CD14-positive monocyte (primary cell): ENCODE measurements around the gene SRF. TPM values are rescaled to one million over a fixed set of nuclear protein-coding genes. Genes with fewer than 3 reads are reported as not detected.

ENCODE experiments used
- DNase-seq, 3 donors: peaks; one replicate each; pipeline ENCODE4 v3.0.0-alpha.2; 2011 to 2022
- H2AFZ ChIP-seq: 2 replicates; pipeline ENCODE4 v1.6.0; 2012; ENCODE audit warnings: mild to moderate bottlenecking, low read depth, low read length, inconsistent platforms; ENCODE audit not compliant: insufficient read depth, poor library complexity, severe bottlenecking
- H3K27ac ChIP-seq, 2 donors: 1 replicate in 1 of 2; 2 replicates in 1 of 2; pipeline ENCODE4 v1.5.1; 2012 to 2013; ENCODE audit warnings: low read length in 2 of 2, control low read depth in 1 of 2, inconsistent platforms in 1 of 2, low read depth in 1 of 2, mild to moderate bottlenecking in 1 of 2
- H3K27me3 ChIP-seq, 2 donors: one replicate each; pipeline versions ENCODE4 v1.6.0 to v1.6.1; 2011 to 2013; ENCODE audit warnings: low read length in 2 of 2; ENCODE audit not compliant: control insufficient read depth in 2 of 2, insufficient read depth in 2 of 2
- H3K36me3 ChIP-seq, 2 donors: replicated peaks in 1 of 2; 1 replicate in 1 of 2; 2 replicates in 1 of 2; pipeline versions ENCODE4 v1.5.1 to v1.6.1; 2012 to 2013; ENCODE audit warnings: low read length in 2 of 2, control low read depth in 1 of 2, inconsistent platforms in 1 of 2, mild to moderate bottlenecking in 1 of 2; ENCODE audit not compliant: insufficient read depth in 2 of 2, control insufficient read depth in 1 of 2
- H3K4me1 ChIP-seq, 2 donors: 1 replicate in 1 of 2; 2 replicates in 1 of 2; pipeline versions ENCODE4 v1.5.1 to v1.6.1; 2012 to 2013; ENCODE audit warnings: low read length in 2 of 2, control low read depth in 1 of 2, inconsistent platforms in 1 of 2, mild to moderate bottlenecking in 1 of 2, moderate library complexity in 1 of 2; ENCODE audit not compliant: insufficient read depth in 2 of 2, control insufficient read depth in 1 of 2
- H3K4me2 ChIP-seq: replicated peaks from 2 replicates; pipeline ENCODE3; 2012; ENCODE audit warnings: low read length, moderate library complexity, mild to moderate bottlenecking; ENCODE audit not compliant: poor library complexity, severe bottlenecking; ENCODE audit errors: extremely low read depth
- H3K4me3 ChIP-seq, 3 experiments: fragments of 200-600 bp in 1 of 3; sonication (generic) in 1 of 3; replicated peaks in 1 of 3; 1 replicate in 2 of 3; 2 replicates in 1 of 3; pipeline ENCODE4 v1.5.1; 2011 to 2013; ENCODE audit warnings: low read length in 3 of 3, mild to moderate bottlenecking in 3 of 3, control low read depth in 2 of 3, low read depth in 2 of 3, inconsistent platforms in 1 of 3, moderate library complexity in 1 of 3
- H3K79me2 ChIP-seq: 2 replicates; pipeline ENCODE4 v1.6.0; 2012; ENCODE audit warnings: mild to moderate bottlenecking, control low read depth, inconsistent platforms, low read length, moderate library complexity; ENCODE audit not compliant: insufficient read depth
- H3K9ac ChIP-seq: 2 replicates; pipeline ENCODE4 v1.6.0; 2017; ENCODE audit warnings: low read length, mild to moderate bottlenecking; ENCODE audit not compliant: insufficient read depth, poor library complexity, severe bottlenecking
- H3K9me3 ChIP-seq, 2 donors: replicated peaks in 1 of 2; 1 replicate in 1 of 2; 2 replicates in 1 of 2; pipeline versions ENCODE4 v1.5.1 to v1.6.1; 2012 to 2013; ENCODE audit warnings: low read length in 2 of 2, control low read depth in 1 of 2; ENCODE audit not compliant: control insufficient read depth in 1 of 2, insufficient read depth in 1 of 2
- H4K20me1 ChIP-seq: 2 replicates; pipeline ENCODE4 v1.6.0; 2012; ENCODE audit warnings: mild to moderate bottlenecking, low read length, control low read depth, moderate library complexity; ENCODE audit not compliant: insufficient read depth
- H3K27ac Mint-ChIP-seq, 7 donors: one replicate each; pipeline ENCODE4 v1.8.0; 2020; ENCODE audit warnings: mild to moderate bottlenecking in 7 of 7, mixed read lengths in 7 of 7, moderate library complexity in 6 of 7, inconsistent platforms in 2 of 7
- H3K27me3 Mint-ChIP-seq, 3 donors: one replicate each; pipeline ENCODE4 v1.8.0; 2021 to 2022; ENCODE audit warnings: low read depth in 3 of 3, mild to moderate bottlenecking in 3 of 3, mixed read lengths in 3 of 3, moderate library complexity in 3 of 3, inconsistent platforms in 1 of 3
- H3K36me3 Mint-ChIP-seq, 2 donors: one replicate each; pipeline ENCODE4 v1.8.0; 2020; ENCODE audit warnings: mixed read lengths in 2 of 2, inconsistent platforms in 1 of 2, mild to moderate bottlenecking in 1 of 2
- H3K4me1 Mint-ChIP-seq: one replicate; pipeline ENCODE4 v1.8.0; 2020; ENCODE audit warnings: mild to moderate bottlenecking, mixed read lengths
- H3K4me3 Mint-ChIP-seq, 2 donors: one replicate each; pipeline ENCODE4 v1.8.0; 2020; ENCODE audit warnings: mild to moderate bottlenecking in 2 of 2, mixed read lengths in 2 of 2, moderate library complexity in 1 of 2
- H3K9me3 Mint-ChIP-seq, 7 donors: one replicate each; pipeline ENCODE4 v1.8.0; 2020 to 2022; ENCODE audit warnings: mixed read lengths in 7 of 7, mild to moderate bottlenecking in 6 of 7, moderate library complexity in 6 of 7, inconsistent platforms in 2 of 7
- WGBS: methylation state at CpG from one replicate; pipeline ENCODE4 v1.1.5; 2013; ENCODE audit warnings: missing lambda C conversion rate; ENCODE audit not compliant: insufficient coverage; 5-methylcytosine and 5-hydroxymethylcytosine counted together
- intact Hi-C, 2 donors: fragments of 100-400 bp; cut with micrococcal nuclease; formaldehyde crosslinking; loops; one replicate each; pipeline versions ENCODE4 v1.15.0 to v1.15.1; 2023
- polyA plus RNA-seq, 3 donors: library from polyadenylated mRNA; depleted of rRNA in 1 of 3; unstranded in 2 of 3; stranded (reverse) in 1 of 3; fragments of 300-500 nt in 2 of 3; fragments of >200 nt in 1 of 3; fragmentation: Illumina TruSeq in 2 of 3; gene quantifications; 1 replicate in 2 of 3; 2 replicates in 1 of 3; pipeline ENCODE4 v1.2.3, GENCODE V29; 2012 to 2021
- TF ChIP-seq, protein P1 (sequence below): fragments of 200-600 bp; IDR thresholded peaks from one replicate; pipeline ENCODE4 v1.8.0; 2022; ENCODE audit warnings: antibody characterized with exemption, mild to moderate bottlenecking

SRF gene
- polyA plus RNA-seq, 3 donors, result 3.6 to 26.9 (median 3.8) TPM

DNA sequence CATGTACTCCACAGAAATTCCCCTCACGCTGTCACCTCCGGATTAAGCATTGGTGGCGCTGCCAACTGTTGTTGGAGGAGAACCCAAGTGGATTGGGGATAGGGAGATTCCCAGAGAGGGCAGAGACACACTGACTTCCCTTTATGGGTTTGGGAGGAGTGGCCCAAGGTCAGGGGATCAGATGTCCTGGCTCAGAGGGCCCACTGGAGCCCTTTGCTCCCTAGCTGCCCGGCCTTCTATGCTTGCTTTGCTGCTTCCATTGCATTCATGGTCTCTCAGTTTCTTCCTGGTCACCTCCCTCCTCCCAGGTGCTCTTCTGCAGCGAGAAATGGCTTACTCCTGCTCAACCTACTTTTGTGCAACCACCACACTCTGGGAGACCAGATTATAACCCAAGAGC is 25.3 kb downstream of the SRF start:
- no peaks in the 10 kb centered on the region for H3K9me3 Mint-ChIP-seq
- H3K4me3 Mint-ChIP-seq, result no peak overlapping the region
- WGBS, result 96% methylated on average over 4 of the region's 5 CpGs
- no peaks in the 10 kb centered on the region for H3K4me1 ChIP-seq
- no peaks in the 10 kb centered on the region for H4K20me1 ChIP-seq
- no peaks in the 10 kb centered on the region for H3K4me1 Mint-ChIP-seq
- no peaks in the 10 kb centered on the region for H3K27me3 Mint-ChIP-seq
- no peak overlapping the region for H2AFZ ChIP-seq
- H3K9me3 ChIP-seq, result no peaks in the 10 kb centered on the region
- no peaks in the 10 kb centered on the region for H3K79me2 ChIP-seq
- H3K4me2 ChIP-seq, result no peak overlapping the region
- intact Hi-C loops, result no loop called here
- H3K4me3 ChIP-seq, result no peak overlapping the region
- no peak for DNase-seq
- no peaks in the 10 kb centered on the region for H3K27me3 ChIP-seq
- H3K9ac ChIP-seq, result no peak overlapping the region
- peaks cover 71 to 87% of the 10 kb centered on the region in 2 donors for H3K36me3 Mint-ChIP-seq
- H3K36me3 ChIP-seq, result peaks cover 77 to 93% of the 10 kb centered on the region in 2 donors
- H3K27ac ChIP-seq, result no peak overlapping the region
- H3K27ac Mint-ChIP-seq, result no peak overlapping the region
- TF ChIP-seq, protein P1, sequence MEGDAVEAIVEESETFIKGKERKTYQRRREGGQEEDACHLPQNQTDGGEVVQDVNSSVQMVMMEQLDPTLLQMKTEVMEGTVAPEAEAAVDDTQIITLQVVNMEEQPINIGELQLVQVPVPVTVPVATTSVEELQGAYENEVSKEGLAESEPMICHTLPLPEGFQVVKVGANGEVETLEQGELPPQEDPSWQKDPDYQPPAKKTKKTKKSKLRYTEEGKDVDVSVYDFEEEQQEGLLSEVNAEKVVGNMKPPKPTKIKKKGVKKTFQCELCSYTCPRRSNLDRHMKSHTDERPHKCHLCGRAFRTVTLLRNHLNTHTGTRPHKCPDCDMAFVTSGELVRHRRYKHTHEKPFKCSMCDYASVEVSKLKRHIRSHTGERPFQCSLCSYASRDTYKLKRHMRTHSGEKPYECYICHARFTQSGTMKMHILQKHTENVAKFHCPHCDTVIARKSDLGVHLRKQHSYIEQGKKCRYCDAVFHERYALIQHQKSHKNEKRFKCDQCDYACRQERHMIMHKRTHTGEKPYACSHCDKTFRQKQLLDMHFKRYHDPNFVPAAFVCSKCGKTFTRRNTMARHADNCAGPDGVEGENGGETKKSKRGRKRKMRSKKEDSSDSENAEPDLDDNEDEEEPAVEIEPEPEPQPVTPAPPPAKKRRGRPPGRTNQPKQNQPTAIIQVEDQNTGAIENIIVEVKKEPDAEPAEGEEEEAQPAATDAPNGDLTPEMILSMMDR, result no peak

DNA sequence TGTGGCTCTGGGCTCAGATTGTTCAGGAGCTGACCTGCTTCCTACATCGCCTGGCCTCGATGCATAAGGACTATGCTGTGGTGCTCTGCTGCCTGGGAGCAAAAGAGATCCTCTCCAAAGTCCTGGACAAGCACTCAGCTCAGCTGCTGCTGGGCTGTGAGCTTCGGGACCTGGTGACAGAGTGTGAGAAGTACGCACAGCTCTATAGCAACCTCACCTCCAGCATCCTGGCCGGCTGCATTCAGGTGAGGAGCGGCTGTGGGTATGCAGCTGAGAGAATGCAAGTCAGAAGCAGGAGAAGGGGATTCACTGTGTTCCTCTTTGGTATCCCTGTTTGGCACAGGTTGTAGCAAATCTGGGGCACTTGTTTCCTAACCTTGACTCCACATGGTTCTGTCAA is 28.8 kb downstream of the SRF start:
- Mint-ChIP-seq H3K36me3 (peaks cover 68% of the 10 kb centered on the region in 2 donors), H3K4me1 (no peaks in the 10 kb centered on the region), H3K4me3 (no peak overlapping the region), H3K27me3 (no peaks in the 10 kb centered on the region), H3K27ac (peak overlapping the region in 1 of 7 donors; percentile 48), H3K9me3 (no peaks in the 10 kb centered on the region)
- H3K9me3 ChIP-seq, result no peaks in the 10 kb centered on the region
- intact Hi-C loops, result no loop called here
- TF ChIP-seq, protein P1, result no peak
- H3K27me3 ChIP-seq, result no peaks in the 10 kb centered on the region
- no peaks in the 10 kb centered on the region for H3K79me2 ChIP-seq
- no peak overlapping the region for H3K4me2 ChIP-seq
- H4K20me1 ChIP-seq, result no peaks in the 10 kb centered on the region
- H3K9ac ChIP-seq, result no peak overlapping the region
- H2AFZ ChIP-seq, result no peak overlapping the region
- 95% methylated on average over 4 of the region's 6 CpGs for WGBS
- DNase-seq, result no peak
- H3K27ac ChIP-seq, result no peak overlapping the region
- no peaks in the 10 kb centered on the region for H3K4me1 ChIP-seq
- no peak overlapping the region for H3K4me3 ChIP-seq
- H3K36me3 ChIP-seq, result peaks cover 64 to 88% of the 10 kb centered on the region in 2 donors
